HepG2 (cell line): ENCODE data around the gene DNAH8. TPM values are rescaled to one million over a fixed set of nuclear protein-coding genes. Genes with fewer than 3 reads are reported as not detected.

ENCODE experiments used
- ATF6 ChIP-seq: sonication (generic); formaldehyde crosslinking; conservative IDR thresholded peaks from 2 replicates; pipeline ENCODE4 v1.4.0; 2020; ENCODE audit warnings: missing genetic modification reagents
- CCAR2 ChIP-seq: fragments of 200-400 bp; formaldehyde crosslinking; optimal IDR thresholded peaks from 2 replicates; pipeline ENCODE3; 2018; ENCODE audit warnings: low read depth, mild to moderate bottlenecking, low read length, moderate library complexity
- GTF2F1 ChIP-seq: fragments of 150-350 bp; IDR thresholded peaks from 2 replicates; pipeline ENCODE4 v1.6.1; 2014; ENCODE audit warnings: low read length
- KLF6 ChIP-seq: IDR thresholded peaks from 2 replicates; pipeline ENCODE4 v1.8.0; 2016; ENCODE audit warnings: missing biosample characterization, missing genetic modification reagents
- MLXIP ChIP-seq: sonication (generic); formaldehyde crosslinking; IDR thresholded peaks from 2 replicates; pipeline ENCODE4 v1.9.0; 2021; ENCODE audit warnings: missing genetic modification reagents, borderline replicate concordance
- MXI1 ChIP-seq: IDR thresholded peaks from 3 replicates; pipeline ENCODE4 v1.6.1; 2012; ENCODE audit warnings: low read depth, low read length, inconsistent platforms, borderline replicate concordance
- PHF8 ChIP-seq: sonication (generic); formaldehyde crosslinking; IDR thresholded peaks from 2 replicates; pipeline ENCODE4 v1.5.0; 2020; ENCODE audit warnings: missing genetic modification reagents
- STAG1 ChIP-seq: sonication (generic); formaldehyde crosslinking; IDR thresholded peaks from 2 replicates; pipeline ENCODE4 v1.4.0; 2020; ENCODE audit warnings: missing genetic modification reagents
- ZBTB1 ChIP-seq: sonication (generic); formaldehyde crosslinking; IDR thresholded peaks from 2 replicates; pipeline ENCODE4 v1.4.0; 2020; ENCODE audit warnings: missing genetic modification reagents, borderline replicate concordance
- ZNF253 ChIP-seq: sonication (generic); formaldehyde crosslinking; IDR thresholded peaks from 2 replicates; pipeline ENCODE4 v1.8.0; 2022; ENCODE audit warnings: mild to moderate bottlenecking, missing genetic modification reagents, borderline replicate concordance
- ZNF407 ChIP-seq: sonication (generic); formaldehyde crosslinking; IDR thresholded peaks from one replicate; pipeline ENCODE4 v1.5.1; 2020; ENCODE audit warnings: mild to moderate bottlenecking, missing genetic modification reagents; ENCODE audit errors: not compliant biosample characterization
- ZNF720 ChIP-seq: sonication (generic); formaldehyde crosslinking; IDR thresholded peaks from 2 replicates; pipeline ENCODE4 v1.4.0; 2020; ENCODE audit warnings: missing genetic modification reagents
- ZNF780A ChIP-seq: sonication (generic); formaldehyde crosslinking; IDR thresholded peaks from 2 replicates; pipeline ENCODE4 v1.8.0; 2022; ENCODE audit warnings: mild to moderate bottlenecking, missing genetic modification reagents, moderate library complexity
- polyA plus RNA-seq, 8 experiments: library from polyadenylated mRNA; depleted of rRNA in 3 of 8; stranded (reverse) in 7 of 8; unstranded in 1 of 8; fragments of >200 nt; fragmentation: Illumina TruSeq in 4 of 8; extraction: Trizol in 4 of 8; gene quantifications; 2 replicates each; pipeline versions ENCODE4 v1.2.1 to v1.2.3, GENCODE V29; 2011 to 2016; ENCODE audit warnings: low read depth in 4 of 8, missing spikeins in 1 of 8, mixed read lengths in 1 of 8; ENCODE audit not compliant: insufficient read depth in 1 of 8
- total RNA-seq, 5 experiments: library from RNA; depleted of rRNA; stranded (reverse); fragments of >200 nt; fragmentation: Illumina TruSeq; extraction: Trizol; gene quantifications; 2 replicates each; pipeline ENCODE4 v1.2.3, GENCODE V29; 2016; ENCODE audit warnings: low read depth in 1 of 5
- TF ChIP-seq, protein P1 (sequence below), 2 experiments: fragments of 450-650 bp in 1 of 2; sonication (generic) in 1 of 2; formaldehyde crosslinking; IDR thresholded peaks; 2 replicates each; pipeline versions ENCODE4 v1.5.0 to v1.8.0; 2020 to 2022; ENCODE audit warnings: mild to moderate bottlenecking in 1 of 2, missing genetic modification reagents in 1 of 2

DNAH8 gene
- total and polyA plus RNA-seq, 2 of the 13 experiments (the other 11 are each of a cell fraction or from before 2014, with no cell fraction given), result not detected

DNA sequence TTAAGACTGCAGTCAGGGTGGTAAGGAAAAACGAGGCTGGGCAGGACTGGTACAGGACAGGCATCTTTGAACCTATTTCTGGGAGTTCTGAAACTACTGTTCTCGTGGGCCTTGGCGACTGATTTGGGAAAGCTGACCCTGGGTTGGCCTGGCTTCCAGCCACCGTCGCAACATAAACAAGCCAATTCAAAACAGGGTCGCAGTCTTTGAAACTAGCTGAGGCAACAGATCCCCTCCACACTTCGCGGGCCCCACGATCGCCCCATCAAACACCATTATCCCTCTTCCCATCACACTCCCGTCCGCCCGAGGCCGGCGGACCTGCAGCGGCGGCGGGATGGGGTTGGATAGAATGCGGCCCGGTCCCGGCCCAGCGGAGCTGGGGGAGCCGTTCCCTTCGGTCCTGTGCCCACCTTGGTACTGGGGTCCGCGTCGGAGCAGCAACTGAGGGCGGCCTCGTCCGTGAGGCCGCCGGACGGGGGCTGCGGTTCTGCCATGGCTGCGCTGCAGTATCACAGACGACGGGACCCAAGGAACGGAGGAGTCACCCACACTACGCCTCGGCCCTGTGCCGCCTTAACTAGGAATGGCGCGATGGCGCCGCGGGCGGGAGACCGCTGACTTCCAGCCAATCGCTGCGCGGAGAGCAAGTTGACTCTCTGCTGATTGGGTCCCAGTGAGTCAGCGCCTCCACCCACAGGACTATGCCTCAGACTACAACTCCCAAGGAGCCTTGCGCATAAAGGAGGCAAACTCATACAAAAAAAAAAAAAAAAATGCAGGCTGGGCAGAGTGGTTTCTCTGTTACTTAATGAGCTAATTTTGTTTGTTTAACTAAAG is 12.3 kb upstream of the DNAH8 start, which contains the start of gene GLO1 (continued):
- TF ChIP-seq ZNF407 (CRISPR knock-in tag) (peak; percentile 95), CCAR2 (peak; percentile 31), MLXIP (CRISPR knock-in tag) (no peak), GTF2F1 (no peak), KLF6 (CRISPR knock-in tag) (peak; percentile 78; the same call in 1 of the 2 replicates), ZNF253 (CRISPR knock-in tag) (no peak), ATF6 (no peak), ZBTB1 (no peak), PHF8 (CRISPR knock-in tag) (peak; percentile 99), ZNF720 (no peak), MXI1 (no peak; the same call in 2 of the 3 replicates), STAG1 (CRISPR knock-in tag) (no peak; the same call in 1 of the 2 replicates), ZNF780A (CRISPR knock-in tag) (no peak)
- TF ChIP-seq, protein P1, sequence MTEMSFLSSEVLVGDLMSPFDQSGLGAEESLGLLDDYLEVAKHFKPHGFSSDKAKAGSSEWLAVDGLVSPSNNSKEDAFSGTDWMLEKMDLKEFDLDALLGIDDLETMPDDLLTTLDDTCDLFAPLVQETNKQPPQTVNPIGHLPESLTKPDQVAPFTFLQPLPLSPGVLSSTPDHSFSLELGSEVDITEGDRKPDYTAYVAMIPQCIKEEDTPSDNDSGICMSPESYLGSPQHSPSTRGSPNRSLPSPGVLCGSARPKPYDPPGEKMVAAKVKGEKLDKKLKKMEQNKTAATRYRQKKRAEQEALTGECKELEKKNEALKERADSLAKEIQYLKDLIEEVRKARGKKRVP (CRISPR knock-in tag; IDR thresholded peaks at IDR 0.05), result no peak; a peak in 1 of 4 replicates
